Neural cell (in vitro differentiated cells): Measurements from ENCODE around the gene CTR9. TPM values are rescaled to one million over a fixed set of nuclear protein-coding genes. Genes with fewer than 3 reads are reported as not detected.

ENCODE experiments used
- H2AFZ ChIP-seq: fragments of 200-600, 300-800 bp; sonication (generic), shearing (Covaris generic); 2 replicates; pipeline ENCODE4 v1.6.0; 2014; ENCODE audit warnings: low read depth, mild to moderate bottlenecking, antibody characterized with exemption, low read length, moderate library complexity
- H3F3A ChIP-seq: fragments of 200-600 bp; shearing (Covaris generic); 2 replicates; pipeline ENCODE4 v1.6.1; 2016; ENCODE audit warnings: mild to moderate bottlenecking, moderate library complexity, mixed read lengths, antibody characterized with exemption, low read length; ENCODE audit not compliant: insufficient read depth, poor library complexity, severe bottlenecking
- H3K27ac ChIP-seq: fragments of 200-600, 300-800 bp; sonication (generic), shearing (Covaris generic); 2 replicates; pipeline ENCODE4 v1.5.1; 2014; ENCODE audit warnings: mild to moderate bottlenecking, low read length, moderate library complexity
- H3K27me3 ChIP-seq: fragments of 300-800, 200-600 bp; sonication (generic), shearing (Covaris generic); 2 replicates; pipeline ENCODE4 v1.6.0; 2014; ENCODE audit warnings: mild to moderate bottlenecking, low read depth, low read length, moderate library complexity; ENCODE audit not compliant: insufficient read depth
- H3K36me3 ChIP-seq: fragments of 300-800, 200-600 bp; sonication (generic), shearing (Covaris generic); 2 replicates; pipeline ENCODE4 v1.5.1; 2014; ENCODE audit warnings: mild to moderate bottlenecking, antibody characterized with exemption, low read length, moderate library complexity; ENCODE audit not compliant: insufficient read depth
- H3K4me2 ChIP-seq: fragments of 300-800, 200-600 bp; sonication (generic), shearing (Covaris generic); 2 replicates; pipeline ENCODE4 v1.6.0; 2014; ENCODE audit warnings: mild to moderate bottlenecking, low read length
- H3K4me3 ChIP-seq: fragments of 300-800, 200-600 bp; sonication (generic), shearing (Covaris generic); 2 replicates; pipeline ENCODE4 v1.5.1; 2014; ENCODE audit warnings: mild to moderate bottlenecking, low read length, moderate library complexity
- H3K79me2 ChIP-seq: fragments of 200-600 bp; shearing (Covaris generic); replicated peaks from 2 replicates; pipeline ENCODE4 v1.6.0; 2014; ENCODE audit warnings: mild to moderate bottlenecking, low read length, moderate library complexity; ENCODE audit not compliant: insufficient read depth
- H3K9ac ChIP-seq: fragments of 300-800, 200-600 bp; sonication (generic), shearing (Covaris generic); 2 replicates; pipeline ENCODE4 v1.6.1; 2016; ENCODE audit warnings: mild to moderate bottlenecking, low read length, mixed read lengths
- H3K9me2 ChIP-seq: fragments of 200-600 bp; shearing (Covaris generic); 2 replicates; pipeline ENCODE4 v1.6.1; 2016; ENCODE audit warnings: mild to moderate bottlenecking, low read length, mixed read lengths; ENCODE audit not compliant: insufficient read depth
- H3K9me3 ChIP-seq: fragments of 200-600, 300-800 bp; sonication (generic), shearing (Covaris generic); 2 replicates; pipeline ENCODE4 v1.6.1; 2016; ENCODE audit warnings: mild to moderate bottlenecking, mixed run types, low read length, moderate library complexity, mixed read lengths
- H4K20me1 ChIP-seq: fragments of 200-600 bp; shearing (Covaris generic); 2 replicates; pipeline ENCODE4 v1.6.1; 2016; ENCODE audit warnings: mild to moderate bottlenecking, mixed run types; ENCODE audit not compliant: insufficient read depth
- EP300 ChIP-seq: fragments of 450-650 bp; conservative IDR thresholded peaks from 2 replicates; pipeline ENCODE4 v1.6.1; 2014; ENCODE audit warnings: antibody characterized with exemption, mild to moderate bottlenecking, moderate library complexity; ENCODE audit not compliant: poor library complexity, severe bottlenecking
- EZH2 ChIP-seq: fragments of 200-600, 300-800 bp; shearing (Covaris generic), sonication (generic); IDR thresholded peaks from 2 replicates; pipeline ENCODE4 v1.6.1; 2014; ENCODE audit warnings: antibody characterized with exemption, low read length, borderline replicate concordance, mild to moderate bottlenecking; ENCODE audit not compliant: insufficient read depth, poor library complexity, severe bottlenecking
- MXI1 ChIP-seq: fragments of 450-650 bp; conservative IDR thresholded peaks from 2 replicates; pipeline ENCODE4 v1.6.1; 2014; ENCODE audit warnings: antibody characterized with exemption, mild to moderate bottlenecking; ENCODE audit not compliant: poor library complexity, severe bottlenecking
- POLR2AphosphoS5 ChIP-seq: IDR thresholded peaks from 2 replicates; pipeline ENCODE4 v1.6.1; 2012
- RAD21 ChIP-seq: fragments of 450-650 bp; conservative IDR thresholded peaks from 2 replicates; pipeline ENCODE4 v1.6.1; 2014; ENCODE audit warnings: antibody characterized with exemption, mild to moderate bottlenecking, moderate library complexity
- SMC3 ChIP-seq: fragments of 450-650 bp; conservative IDR thresholded peaks from 2 replicates; pipeline ENCODE4 v1.6.1; 2014; ENCODE audit warnings: antibody characterized with exemption, mild to moderate bottlenecking, moderate library complexity; ENCODE audit not compliant: poor library complexity
- TAF1 ChIP-seq: IDR thresholded peaks from 2 replicates; pipeline ENCODE4 v1.6.1; 2012; ENCODE audit warnings: low read depth
- polyA plus RNA-seq: library from polyadenylated mRNA; depleted of rRNA; stranded (reverse); fragments of >200 nt; gene quantifications from 2 replicates; pipeline ENCODE4 v1.2.3, GENCODE V29; 2014
- TF ChIP-seq, protein P1 (sequence below): IDR thresholded peaks from 2 replicates; pipeline ENCODE4 v1.6.1; 2012; ENCODE audit warnings: borderline replicate concordance
- TF ChIP-seq, protein P2 (sequence below): fragments of 450-650 bp; IDR thresholded peaks from 2 replicates; pipeline ENCODE4 v1.5.1; 2014; ENCODE audit warnings: antibody characterized with exemption, mild to moderate bottlenecking, moderate library complexity; ENCODE audit not compliant: poor library complexity, severe bottlenecking

The CTR9 gene
- polyA plus RNA-seq, 1 donor from 2014 or later: 24.1 TPM

GRCh38 chr11:10743354-10744000, 7.6 kb upstream of the CTR9 start:
- no peaks in the 10 kb centered on the region for H3K27me3 ChIP-seq
- H3K79me2 ChIP-seq: no peaks in the 10 kb centered on the region
- H4K20me1 ChIP-seq: no peaks in the 10 kb centered on the region
- no peak overlapping the region for H3K9ac ChIP-seq
- no peaks in the 10 kb centered on the region for H3K36me3 ChIP-seq
- H2AFZ ChIP-seq: no peak overlapping the region
- no peak overlapping the region for H3K27ac ChIP-seq
- no peaks in the 10 kb centered on the region for H3F3A ChIP-seq
- TF ChIP-seq EP300: no peak
- no peak for TF ChIP-seq POLR2AphosphoS5
- no peak for TF ChIP-seq RAD21
- no peak for TF ChIP-seq SMC3
- TF ChIP-seq TAF1: no peak
- TF ChIP-seq, protein P1, sequence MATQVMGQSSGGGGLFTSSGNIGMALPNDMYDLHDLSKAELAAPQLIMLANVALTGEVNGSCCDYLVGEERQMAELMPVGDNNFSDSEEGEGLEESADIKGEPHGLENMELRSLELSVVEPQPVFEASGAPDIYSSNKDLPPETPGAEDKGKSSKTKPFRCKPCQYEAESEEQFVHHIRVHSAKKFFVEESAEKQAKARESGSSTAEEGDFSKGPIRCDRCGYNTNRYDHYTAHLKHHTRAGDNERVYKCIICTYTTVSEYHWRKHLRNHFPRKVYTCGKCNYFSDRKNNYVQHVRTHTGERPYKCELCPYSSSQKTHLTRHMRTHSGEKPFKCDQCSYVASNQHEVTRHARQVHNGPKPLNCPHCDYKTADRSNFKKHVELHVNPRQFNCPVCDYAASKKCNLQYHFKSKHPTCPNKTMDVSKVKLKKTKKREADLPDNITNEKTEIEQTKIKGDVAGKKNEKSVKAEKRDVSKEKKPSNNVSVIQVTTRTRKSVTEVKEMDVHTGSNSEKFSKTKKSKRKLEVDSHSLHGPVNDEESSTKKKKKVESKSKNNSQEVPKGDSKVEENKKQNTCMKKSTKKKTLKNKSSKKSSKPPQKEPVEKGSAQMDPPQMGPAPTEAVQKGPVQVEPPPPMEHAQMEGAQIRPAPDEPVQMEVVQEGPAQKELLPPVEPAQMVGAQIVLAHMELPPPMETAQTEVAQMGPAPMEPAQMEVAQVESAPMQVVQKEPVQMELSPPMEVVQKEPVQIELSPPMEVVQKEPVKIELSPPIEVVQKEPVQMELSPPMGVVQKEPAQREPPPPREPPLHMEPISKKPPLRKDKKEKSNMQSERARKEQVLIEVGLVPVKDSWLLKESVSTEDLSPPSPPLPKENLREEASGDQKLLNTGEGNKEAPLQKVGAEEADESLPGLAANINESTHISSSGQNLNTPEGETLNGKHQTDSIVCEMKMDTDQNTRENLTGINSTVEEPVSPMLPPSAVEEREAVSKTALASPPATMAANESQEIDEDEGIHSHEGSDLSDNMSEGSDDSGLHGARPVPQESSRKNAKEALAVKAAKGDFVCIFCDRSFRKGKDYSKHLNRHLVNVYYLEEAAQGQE: no peak
- no peak for TF ChIP-seq MXI1
- TF ChIP-seq, protein P2, sequence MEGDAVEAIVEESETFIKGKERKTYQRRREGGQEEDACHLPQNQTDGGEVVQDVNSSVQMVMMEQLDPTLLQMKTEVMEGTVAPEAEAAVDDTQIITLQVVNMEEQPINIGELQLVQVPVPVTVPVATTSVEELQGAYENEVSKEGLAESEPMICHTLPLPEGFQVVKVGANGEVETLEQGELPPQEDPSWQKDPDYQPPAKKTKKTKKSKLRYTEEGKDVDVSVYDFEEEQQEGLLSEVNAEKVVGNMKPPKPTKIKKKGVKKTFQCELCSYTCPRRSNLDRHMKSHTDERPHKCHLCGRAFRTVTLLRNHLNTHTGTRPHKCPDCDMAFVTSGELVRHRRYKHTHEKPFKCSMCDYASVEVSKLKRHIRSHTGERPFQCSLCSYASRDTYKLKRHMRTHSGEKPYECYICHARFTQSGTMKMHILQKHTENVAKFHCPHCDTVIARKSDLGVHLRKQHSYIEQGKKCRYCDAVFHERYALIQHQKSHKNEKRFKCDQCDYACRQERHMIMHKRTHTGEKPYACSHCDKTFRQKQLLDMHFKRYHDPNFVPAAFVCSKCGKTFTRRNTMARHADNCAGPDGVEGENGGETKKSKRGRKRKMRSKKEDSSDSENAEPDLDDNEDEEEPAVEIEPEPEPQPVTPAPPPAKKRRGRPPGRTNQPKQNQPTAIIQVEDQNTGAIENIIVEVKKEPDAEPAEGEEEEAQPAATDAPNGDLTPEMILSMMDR: no peak
- TF ChIP-seq EZH2: no peak
- H3K9me2 ChIP-seq: no peaks in the 10 kb centered on the region
- no peaks in the 10 kb centered on the region for H3K9me3 ChIP-seq
- no peak overlapping the region for H3K4me2 ChIP-seq
- H3K4me3 ChIP-seq: no peak overlapping the region

DNA sequence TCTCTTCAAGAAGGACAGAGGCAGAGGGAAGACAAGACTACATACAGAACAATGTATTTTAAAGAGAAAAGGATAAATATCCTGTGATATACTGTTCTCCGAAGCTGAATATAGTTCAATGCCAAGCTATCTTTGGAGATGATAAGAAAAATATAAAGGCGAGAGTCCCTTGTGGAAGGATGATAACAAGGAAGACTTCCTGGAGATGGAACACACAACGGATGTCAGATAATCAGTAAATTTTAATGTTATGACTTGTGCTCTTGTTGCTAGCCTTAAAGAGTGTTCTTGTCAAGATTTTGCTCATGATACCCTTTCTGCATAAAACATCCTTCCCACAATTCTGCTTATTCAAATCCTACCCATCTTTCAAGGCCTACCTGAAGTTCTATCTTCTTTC, 6.8 kb upstream of the CTR9 start:
- no peak overlapping the region for H3K4me2 ChIP-seq

More for the DNA sequence above, 6.8 kb upstream of the CTR9 start:
- no peaks in the 10 kb centered on the region for H3K27me3 ChIP-seq
- no peak overlapping the region for H3K27ac ChIP-seq
- no peak overlapping the region for H3K9ac ChIP-seq
- H3K79me2 ChIP-seq: no peaks in the 10 kb centered on the region
- no peak overlapping the region for H2AFZ ChIP-seq
- H3K4me3 ChIP-seq: no peak overlapping the region
- H3K9me2 ChIP-seq: no peaks in the 10 kb centered on the region
- no peaks in the 10 kb centered on the region for H3K36me3 ChIP-seq
- no peaks in the 10 kb centered on the region for H3K9me3 ChIP-seq
- TF ChIP-seq MXI1 (no peak), RAD21 (no peak), POLR2AphosphoS5 (no peak), SMC3 (no peak), EP300 (no peak), TAF1 (no peak), EZH2 (no peak)
- TF ChIP-seq, protein P2: no peak
- TF ChIP-seq, protein P1: no peak
- H4K20me1 ChIP-seq: no peaks in the 10 kb centered on the region
- H3F3A ChIP-seq: no peaks in the 10 kb centered on the region
